OCI-LY7 (cell line): ENCODE measurements around the gene DAPK2.

Experiments used
- EZH2phosphoT487 ChIP-seq: fragments of 200-600 bp; sonication (generic); IDR thresholded peaks from 2 replicates; pipeline ENCODE4 v1.6.1; 2018; ENCODE audit warnings: low read depth, borderline replicate concordance, mild to moderate bottlenecking, mixed run types, antibody characterized with exemption, low read length, moderate library complexity, mixed read lengths
- TF ChIP-seq, protein P1 (sequence below): fragments of 200-600 bp; sonication (generic); conservative IDR thresholded peaks from 2 replicates; pipeline ENCODE4 v1.5.1; 2014; ENCODE audit warnings: mild to moderate bottlenecking, antibody characterized with exemption, low read length, moderate library complexity, mixed read lengths

DNA sequence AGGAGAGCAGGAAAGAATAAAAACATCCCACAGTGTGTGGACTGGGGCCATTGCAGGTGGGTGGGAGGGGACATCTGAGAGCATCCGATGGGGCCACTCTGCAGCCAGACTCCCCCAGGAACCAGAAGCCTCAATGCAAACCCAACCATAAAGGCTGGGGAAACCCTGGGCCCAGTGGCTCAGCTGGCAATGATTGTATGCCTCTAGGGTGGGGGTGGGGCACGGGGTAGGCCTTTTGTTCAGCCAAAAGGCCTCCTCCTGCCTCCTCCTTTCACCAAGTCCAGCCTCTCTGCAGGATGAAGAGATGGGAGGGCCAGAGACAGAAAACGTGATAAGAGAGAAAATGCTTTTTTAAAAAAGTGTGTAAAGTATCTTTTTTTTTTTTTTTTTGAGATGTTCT, 167.1 kb downstream of the DAPK2 start:
- TF ChIP-seq, protein P1, sequence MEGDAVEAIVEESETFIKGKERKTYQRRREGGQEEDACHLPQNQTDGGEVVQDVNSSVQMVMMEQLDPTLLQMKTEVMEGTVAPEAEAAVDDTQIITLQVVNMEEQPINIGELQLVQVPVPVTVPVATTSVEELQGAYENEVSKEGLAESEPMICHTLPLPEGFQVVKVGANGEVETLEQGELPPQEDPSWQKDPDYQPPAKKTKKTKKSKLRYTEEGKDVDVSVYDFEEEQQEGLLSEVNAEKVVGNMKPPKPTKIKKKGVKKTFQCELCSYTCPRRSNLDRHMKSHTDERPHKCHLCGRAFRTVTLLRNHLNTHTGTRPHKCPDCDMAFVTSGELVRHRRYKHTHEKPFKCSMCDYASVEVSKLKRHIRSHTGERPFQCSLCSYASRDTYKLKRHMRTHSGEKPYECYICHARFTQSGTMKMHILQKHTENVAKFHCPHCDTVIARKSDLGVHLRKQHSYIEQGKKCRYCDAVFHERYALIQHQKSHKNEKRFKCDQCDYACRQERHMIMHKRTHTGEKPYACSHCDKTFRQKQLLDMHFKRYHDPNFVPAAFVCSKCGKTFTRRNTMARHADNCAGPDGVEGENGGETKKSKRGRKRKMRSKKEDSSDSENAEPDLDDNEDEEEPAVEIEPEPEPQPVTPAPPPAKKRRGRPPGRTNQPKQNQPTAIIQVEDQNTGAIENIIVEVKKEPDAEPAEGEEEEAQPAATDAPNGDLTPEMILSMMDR, result no peak
- TF ChIP-seq EZH2phosphoT487, result no peak
